B cell (primary cell): ENCODE measurements around the gene PAPOLB. TPM values are rescaled to one million over a fixed set of nuclear protein-coding genes. Genes with fewer than 3 reads are reported as not detected.

ENCODE experiments used
- ATAC-seq: fragments of 200-7000 bp; cut with Tn5 transposase; one replicate; pipeline ENCODE4 v1.10.0; 2021; ENCODE audit warnings: low read depth, mild to moderate bottlenecking, moderate number of reproducible peaks, moderate library complexity
- CTCF ChIA-PET: fragments of 350-600 bp; sonication (Branson Sonifier 250); formaldehyde crosslinking; loops from one replicate; lab custom pipeline; 2021; ENCODE audit warnings: antibody characterized with exemption, inconsistent platforms; lab: Charles Lee
- POLR2A ChIA-PET: fragments of 350-600 bp; sonication (Branson Sonifier 250); formaldehyde crosslinking; loops from one replicate; lab custom pipeline; 2021; ENCODE audit warnings: antibody characterized with exemption; lab: Charles Lee
- DNase-seq: peaks from one replicate; pipeline ENCODE4 v3.0.0; 2013
- H2AFZ ChIP-seq: 2 replicates; pipeline ENCODE4 v1.6.1; 2012; ENCODE audit warnings: mild to moderate bottlenecking, low read depth, low read length; ENCODE audit not compliant: insufficient read depth, poor library complexity, severe bottlenecking
- H3K27ac ChIP-seq, 2 donors: 1 replicate in 1 of 2; 2 replicates in 1 of 2; pipeline ENCODE4 v1.5.1; 2012 to 2013; ENCODE audit warnings: low read length in 2 of 2, mild to moderate bottlenecking in 2 of 2, moderate library complexity in 1 of 2
- H3K27me3 ChIP-seq, 4 experiments: fragments of 200-600 bp in 1 of 4; sonication (generic) in 1 of 4; replicated peaks in 1 of 4; 1 replicate in 2 of 4; 2 replicates in 2 of 4; pipeline versions ENCODE4 v1.6.1 to v1.7.0; 2013 to 2016; ENCODE audit warnings: low read length in 3 of 4, mild to moderate bottlenecking in 2 of 4, mixed read lengths in 1 of 4, moderate library complexity in 1 of 4; ENCODE audit not compliant: insufficient read depth in 4 of 4, control insufficient read depth in 3 of 4; ENCODE audit errors: control extremely low read depth in 1 of 4
- H3K36me3 ChIP-seq, 2 experiments: replicated peaks in 1 of 2; 1 replicate in 1 of 2; 2 replicates in 1 of 2; pipeline versions ENCODE4 v1.6.1 to v1.7.1; 2013; ENCODE audit warnings: low read length in 1 of 2; ENCODE audit not compliant: insufficient read depth in 2 of 2, control insufficient read depth in 1 of 2; ENCODE audit errors: control extremely low read depth in 1 of 2, extremely low read depth in 1 of 2
- H3K4me1 ChIP-seq, 2 donors: fragments of 200-600 bp in 1 of 2; sonication (generic) in 1 of 2; 1 replicate in 1 of 2; 2 replicates in 1 of 2; pipeline versions ENCODE4 v1.5.1 to v1.6.1; 2013 to 2017; ENCODE audit warnings: low read length in 2 of 2; ENCODE audit not compliant: control insufficient read depth in 2 of 2, insufficient read depth in 2 of 2
- H3K4me2 ChIP-seq: replicated peaks from 2 replicates; pipeline ENCODE3; 2012; ENCODE audit warnings: mild to moderate bottlenecking, low read depth, low read length; ENCODE audit not compliant: poor library complexity, severe bottlenecking
- H3K4me3 ChIP-seq, 5 experiments: fragments of 200-600 bp in 1 of 5; sonication (generic) in 1 of 5; 1 replicate in 3 of 5; 2 replicates in 2 of 5; pipeline versions ENCODE4 v1.5.1 to v1.7.0; 2011 to 2016; ENCODE audit warnings: low read length in 4 of 5, mild to moderate bottlenecking in 4 of 5, low read depth in 2 of 5, control low read depth in 1 of 5, moderate library complexity in 1 of 5; ENCODE audit not compliant: insufficient read depth in 1 of 5; ENCODE audit errors: control extremely low read depth in 1 of 5, extremely low read depth in 1 of 5
- H3K79me2 ChIP-seq: fragments of 200-600 bp; sonication (generic); one replicate; pipeline ENCODE4 v1.6.0; 2016; ENCODE audit warnings: low read length; ENCODE audit not compliant: control insufficient read depth, insufficient read depth
- H3K9ac ChIP-seq: fragments of 200-600 bp; sonication (generic); 2 replicates; pipeline ENCODE4 v1.6.1; 2017; ENCODE audit warnings: mild to moderate bottlenecking, low read length, moderate library complexity
- H3K9me3 ChIP-seq, 3 donors: one replicate each; pipeline versions ENCODE4 v1.6.1 to v1.7.1; 2013; ENCODE audit warnings: low read length in 2 of 3; ENCODE audit not compliant: control insufficient read depth in 2 of 3, insufficient read depth in 1 of 3; ENCODE audit errors: control extremely low read depth in 1 of 3
- H4K20me1 ChIP-seq: 2 replicates; pipeline ENCODE4 v1.6.0; 2012; ENCODE audit warnings: mild to moderate bottlenecking, low read length; ENCODE audit not compliant: insufficient read depth, control insufficient read depth, poor library complexity, severe bottlenecking
- H3K27ac Mint-ChIP-seq: one replicate; pipeline ENCODE4 v1.8.0; 2021; ENCODE audit warnings: mixed read lengths
- H3K27me3 Mint-ChIP-seq: one replicate; pipeline ENCODE4 v1.8.0; 2021; ENCODE audit warnings: mixed read lengths
- H3K4me1 Mint-ChIP-seq: one replicate; pipeline ENCODE4 v1.8.0; 2021; ENCODE audit warnings: mixed read lengths
- H3K4me3 Mint-ChIP-seq: one replicate; pipeline ENCODE4 v1.8.0; 2021; ENCODE audit warnings: mixed read lengths
- H3K9me3 Mint-ChIP-seq: one replicate; pipeline ENCODE4 v1.8.0; 2022; ENCODE audit warnings: mixed read lengths; ENCODE audit not compliant: insufficient read depth
- EZH2 ChIP-seq: IDR thresholded peaks from 2 replicates; pipeline ENCODE4 v1.6.1; 2012; ENCODE audit warnings: borderline replicate concordance, low read depth, mild to moderate bottlenecking, moderate library complexity, low read length; ENCODE audit not compliant: insufficient read depth, poor library complexity, severe bottlenecking
- WGBS: methylation state at CpG from one replicate; pipeline ENCODE4 v1.1.5; 2013; ENCODE audit warnings: missing lambda C conversion rate; ENCODE audit not compliant: insufficient coverage; 5-methylcytosine and 5-hydroxymethylcytosine counted together
- intact Hi-C: fragments of 100-400 bp; cut with micrococcal nuclease; formaldehyde crosslinking; loops from one replicate; pipeline ENCODE4 v1.10.0; 2022
- polyA plus RNA-seq: library from polyadenylated mRNA; depleted of rRNA; stranded (reverse); fragments of >200 nt; gene quantifications from 2 replicates; pipeline ENCODE4 v1.2.3, GENCODE V29; 2012
- total RNA-seq, 2 donors: library from RNA; stranded (reverse); fragments of 120-200 nt in 1 of 2; gene quantifications; 1 replicate in 1 of 2; 2 replicates in 1 of 2; pipeline versions ENCODE4 v1.2.3 to v1.2.4, GENCODE V29; 2013 to 2022
- TF ChIP-seq, protein P1 (sequence below): fragments of 200-600 bp; IDR thresholded peaks from one replicate; pipeline ENCODE4 v1.8.0; 2022; ENCODE audit warnings: antibody characterized with exemption, mild to moderate bottlenecking

The PAPOLB gene
- total and polyA plus RNA-seq, 2 donors (not counting 1 experiment from before 2014, with no cell fraction given): not detected

DNA sequence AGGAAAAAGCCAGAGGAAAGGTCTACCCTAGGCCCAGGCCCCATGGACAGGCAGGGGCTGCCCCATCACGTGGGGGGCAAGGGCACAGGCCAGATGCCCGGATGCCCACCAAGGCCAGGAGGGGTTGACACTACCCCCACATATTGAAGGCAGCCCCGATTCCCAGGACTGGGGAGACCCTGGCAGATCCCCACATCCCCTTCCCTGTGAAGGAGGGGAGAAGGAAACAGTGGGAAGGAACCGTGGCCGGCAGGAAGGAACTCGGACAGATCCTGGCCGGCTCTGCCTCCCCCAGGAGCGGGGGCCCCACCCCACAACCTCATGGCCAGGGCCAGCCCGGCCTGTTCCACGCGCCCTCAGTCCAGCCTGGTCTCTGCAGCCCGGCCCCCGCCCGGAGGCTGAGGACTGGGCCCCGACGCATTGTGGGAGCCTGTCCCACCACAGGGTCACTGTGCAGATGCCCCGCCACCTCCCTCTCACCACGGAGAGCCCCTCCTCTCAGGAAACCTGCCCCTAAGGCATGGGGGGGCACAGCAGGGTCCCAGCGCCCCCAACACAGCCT is 41.3 kb downstream of the PAPOLB start:
- DNase-seq (no peak), ATAC-seq (no peak)
- ChIA-PET POLR2A (no interaction called here), CTCF (no interaction called here)
- no peak overlapping the region for H3K9ac ChIP-seq
- no peaks in the 10 kb centered on the region for H3K36me3 ChIP-seq
- 97% methylated on average over 18 of the region's 19 CpGs for WGBS
- H3K4me2 ChIP-seq: no peak overlapping the region
- no peak overlapping the region for H3K4me3 ChIP-seq
- H3K9me3 ChIP-seq: peaks cover 0 to 4% (median 0%) of the 10 kb centered on the region in 3 donors
- H3K4me3 Mint-ChIP-seq: no peak overlapping the region
- no peak overlapping the region for H3K27ac Mint-ChIP-seq
- intact Hi-C loops: no loop called here
- no peaks in the 10 kb centered on the region for H3K9me3 Mint-ChIP-seq
- peaks cover 0 to 12% (median 0%) of the 10 kb centered on the region in 4 experiments for H3K27me3 ChIP-seq
- H4K20me1 ChIP-seq: no peaks in the 10 kb centered on the region
- peaks cover 16% of the 10 kb centered on the region for H3K27me3 Mint-ChIP-seq
- H3K4me1 ChIP-seq: no peaks in the 10 kb centered on the region
- TF ChIP-seq, protein P1, sequence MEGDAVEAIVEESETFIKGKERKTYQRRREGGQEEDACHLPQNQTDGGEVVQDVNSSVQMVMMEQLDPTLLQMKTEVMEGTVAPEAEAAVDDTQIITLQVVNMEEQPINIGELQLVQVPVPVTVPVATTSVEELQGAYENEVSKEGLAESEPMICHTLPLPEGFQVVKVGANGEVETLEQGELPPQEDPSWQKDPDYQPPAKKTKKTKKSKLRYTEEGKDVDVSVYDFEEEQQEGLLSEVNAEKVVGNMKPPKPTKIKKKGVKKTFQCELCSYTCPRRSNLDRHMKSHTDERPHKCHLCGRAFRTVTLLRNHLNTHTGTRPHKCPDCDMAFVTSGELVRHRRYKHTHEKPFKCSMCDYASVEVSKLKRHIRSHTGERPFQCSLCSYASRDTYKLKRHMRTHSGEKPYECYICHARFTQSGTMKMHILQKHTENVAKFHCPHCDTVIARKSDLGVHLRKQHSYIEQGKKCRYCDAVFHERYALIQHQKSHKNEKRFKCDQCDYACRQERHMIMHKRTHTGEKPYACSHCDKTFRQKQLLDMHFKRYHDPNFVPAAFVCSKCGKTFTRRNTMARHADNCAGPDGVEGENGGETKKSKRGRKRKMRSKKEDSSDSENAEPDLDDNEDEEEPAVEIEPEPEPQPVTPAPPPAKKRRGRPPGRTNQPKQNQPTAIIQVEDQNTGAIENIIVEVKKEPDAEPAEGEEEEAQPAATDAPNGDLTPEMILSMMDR: no peak
- no peak for TF ChIP-seq EZH2
- H3K79me2 ChIP-seq: no peaks in the 10 kb centered on the region
- no peak overlapping the region for H3K27ac ChIP-seq
- no peaks in the 10 kb centered on the region for H3K4me1 Mint-ChIP-seq
- H2AFZ ChIP-seq: no peak overlapping the region

- ATAC-seq: no peak
- H3K36me3 ChIP-seq: no peaks in the 10 kb centered on the region
- H3K27ac Mint-ChIP-seq: no peak overlapping the region
- no peaks in the 10 kb centered on the region for H3K4me1 Mint-ChIP-seq
- ChIA-PET POLR2A (no interaction called here), CTCF (no interaction called here)
- H3K9me3 Mint-ChIP-seq: no peaks in the 10 kb centered on the region
- peaks cover 0 to 8% (median 0%) of the 10 kb centered on the region in 3 donors for H3K9me3 ChIP-seq
- H3K4me3 ChIP-seq: no peak overlapping the region
- WGBS: 81% methylated on average over 37 of the region's 39 CpGs
- H3K9ac ChIP-seq: no peak overlapping the region
- no peaks in the 10 kb centered on the region for H3K79me2 ChIP-seq
- H4K20me1 ChIP-seq: no peaks in the 10 kb centered on the region
- H3K4me1 ChIP-seq: no peaks in the 10 kb centered on the region
- H3K27me3 ChIP-seq: peaks cover 0 to 19% (median 2%) of the 10 kb centered on the region in 4 experiments
- H3K27ac ChIP-seq: no peak overlapping the region
- TF ChIP-seq, protein P1: no peak
- no peak for TF ChIP-seq EZH2
- intact Hi-C loops: no loop called here
- H3K4me2 ChIP-seq: no peak overlapping the region
- H3K27me3 Mint-ChIP-seq: peaks cover 15% of the 10 kb centered on the region
- no peak overlapping the region for H2AFZ ChIP-seq
- H3K4me3 Mint-ChIP-seq: no peak overlapping the region
- no peak for DNase-seq
Observed at GRCh38 chr7:4819560-4820404, 42.0 kb downstream of the PAPOLB start.
